Retinal pigment epithelial cell (primary cell): Measurements from ENCODE around the gene SLC35D1.

Experiments
- DNase-seq: peaks from one replicate; pipeline ENCODE4 v3.0.0-alpha.2; 2010; ENCODE audit warnings: low read depth
- H3K4me3 ChIP-seq: 2 replicates; pipeline ENCODE4 v1.5.1; 2011; ENCODE audit warnings: mild to moderate bottlenecking, low read length, control low read depth, moderate library complexity
- TF ChIP-seq, protein P1 (sequence below): conservative IDR thresholded peaks from 2 replicates; pipeline ENCODE4 v1.5.1; 2011; ENCODE audit warnings: low read depth, low read length, control low read depth, inconsistent platforms

The SLC35D1 gene

DNA sequence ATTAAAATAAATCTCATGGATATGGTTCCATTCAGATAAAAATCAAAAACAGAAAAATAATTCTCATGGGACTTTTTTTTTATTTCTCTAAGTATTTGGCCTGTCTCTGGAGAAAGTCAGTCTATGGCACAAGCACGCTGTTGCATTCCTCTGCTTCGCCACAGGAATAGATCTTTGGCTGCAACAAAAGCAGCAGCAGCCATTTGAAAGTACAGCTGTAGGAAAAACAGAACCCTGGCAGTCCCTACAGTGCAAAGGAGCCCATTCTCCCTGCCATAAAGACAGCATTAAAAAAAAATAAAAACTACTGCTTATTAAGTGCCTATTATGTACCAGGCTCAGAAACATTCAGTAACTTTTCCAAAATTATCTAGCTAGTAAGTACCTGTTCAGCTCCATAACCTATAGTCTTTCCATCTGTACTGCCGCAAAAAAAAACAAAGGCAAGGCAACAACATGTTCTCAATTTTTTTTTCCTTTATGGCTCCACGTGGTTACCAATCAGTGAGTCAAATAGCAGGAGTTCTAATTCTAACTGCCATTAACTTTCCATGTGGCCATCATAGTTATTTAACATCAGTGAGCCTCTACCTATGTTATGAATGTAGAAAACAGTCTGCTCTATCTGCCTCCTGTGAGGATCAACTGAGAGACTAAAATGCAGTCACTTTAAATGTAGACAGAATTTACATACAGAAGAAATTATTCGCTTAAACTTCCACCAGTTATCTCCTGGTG lies 22.7 kb downstream of the SLC35D1 start:
- no peak for DNase-seq
- TF ChIP-seq, protein P1, sequence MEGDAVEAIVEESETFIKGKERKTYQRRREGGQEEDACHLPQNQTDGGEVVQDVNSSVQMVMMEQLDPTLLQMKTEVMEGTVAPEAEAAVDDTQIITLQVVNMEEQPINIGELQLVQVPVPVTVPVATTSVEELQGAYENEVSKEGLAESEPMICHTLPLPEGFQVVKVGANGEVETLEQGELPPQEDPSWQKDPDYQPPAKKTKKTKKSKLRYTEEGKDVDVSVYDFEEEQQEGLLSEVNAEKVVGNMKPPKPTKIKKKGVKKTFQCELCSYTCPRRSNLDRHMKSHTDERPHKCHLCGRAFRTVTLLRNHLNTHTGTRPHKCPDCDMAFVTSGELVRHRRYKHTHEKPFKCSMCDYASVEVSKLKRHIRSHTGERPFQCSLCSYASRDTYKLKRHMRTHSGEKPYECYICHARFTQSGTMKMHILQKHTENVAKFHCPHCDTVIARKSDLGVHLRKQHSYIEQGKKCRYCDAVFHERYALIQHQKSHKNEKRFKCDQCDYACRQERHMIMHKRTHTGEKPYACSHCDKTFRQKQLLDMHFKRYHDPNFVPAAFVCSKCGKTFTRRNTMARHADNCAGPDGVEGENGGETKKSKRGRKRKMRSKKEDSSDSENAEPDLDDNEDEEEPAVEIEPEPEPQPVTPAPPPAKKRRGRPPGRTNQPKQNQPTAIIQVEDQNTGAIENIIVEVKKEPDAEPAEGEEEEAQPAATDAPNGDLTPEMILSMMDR = no peak
- no peak overlapping the region for H3K4me3 ChIP-seq

DNA sequence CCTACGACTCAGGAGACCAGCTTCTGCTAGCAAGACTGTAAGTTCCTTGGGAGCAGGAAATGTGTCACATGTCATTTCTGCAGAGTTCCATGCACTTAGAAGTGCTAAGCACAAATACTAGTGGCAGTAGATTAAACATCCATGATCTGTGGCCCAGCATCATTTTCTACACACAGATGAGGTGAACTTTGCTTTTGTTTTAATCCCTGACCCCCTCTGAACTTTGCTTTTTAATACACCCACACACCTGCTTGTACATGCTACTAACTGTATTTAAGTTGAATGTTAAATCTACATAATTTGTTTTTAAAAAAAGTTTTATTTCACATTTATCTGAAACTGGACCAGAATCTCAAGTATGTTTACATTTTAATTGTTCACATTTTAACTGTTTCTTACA lies 24.5 kb downstream of the SLC35D1 start:
- TF ChIP-seq, protein P1 = no peak
- H3K4me3 ChIP-seq = no peak overlapping the region
- no peak for DNase-seq

DNA sequence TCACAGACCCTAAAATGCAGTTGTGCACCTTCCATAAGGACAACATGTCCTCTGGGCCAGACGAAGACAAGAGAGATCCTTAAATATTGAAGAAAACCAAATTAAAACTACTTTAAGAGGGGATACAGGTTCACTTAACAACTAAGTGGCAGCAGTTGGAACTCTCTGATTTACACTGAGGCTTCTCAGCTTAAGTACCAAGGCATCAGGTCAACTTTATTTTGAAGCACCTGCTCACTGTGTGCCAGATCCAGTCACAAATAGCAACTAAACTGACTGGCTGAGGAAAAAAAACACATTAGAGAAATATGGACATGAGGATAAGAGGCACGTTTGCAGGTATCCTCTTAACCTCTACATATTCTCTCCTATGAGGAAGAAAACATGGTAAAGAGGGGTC lies 33.2 kb downstream of the SLC35D1 start:
- no peak overlapping the region for H3K4me3 ChIP-seq
- TF ChIP-seq, protein P1 = no peak
- DNase-seq = no peak

DNA sequence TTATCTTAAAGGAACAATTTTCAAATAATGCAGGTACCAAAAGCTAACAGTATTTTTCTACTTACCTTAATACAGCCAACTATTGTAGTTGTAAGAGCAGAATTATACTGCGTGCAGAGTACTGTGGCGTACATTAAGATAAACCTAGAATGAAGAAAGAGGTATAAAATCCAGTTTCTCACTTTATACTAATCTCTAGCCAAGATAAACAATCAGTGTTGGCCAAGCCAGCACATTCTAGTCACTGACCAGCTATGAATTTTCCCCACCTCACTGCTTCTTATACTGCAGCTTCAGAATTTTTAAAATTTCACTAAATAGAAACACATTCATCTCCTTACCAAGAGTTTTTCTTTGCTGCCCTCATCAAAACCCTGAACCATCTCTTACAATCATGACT lies 33.6 kb downstream of the SLC35D1 start:
- H3K4me3 ChIP-seq = no peak overlapping the region
- no peak for DNase-seq
- TF ChIP-seq, protein P1 = no peak

DNA sequence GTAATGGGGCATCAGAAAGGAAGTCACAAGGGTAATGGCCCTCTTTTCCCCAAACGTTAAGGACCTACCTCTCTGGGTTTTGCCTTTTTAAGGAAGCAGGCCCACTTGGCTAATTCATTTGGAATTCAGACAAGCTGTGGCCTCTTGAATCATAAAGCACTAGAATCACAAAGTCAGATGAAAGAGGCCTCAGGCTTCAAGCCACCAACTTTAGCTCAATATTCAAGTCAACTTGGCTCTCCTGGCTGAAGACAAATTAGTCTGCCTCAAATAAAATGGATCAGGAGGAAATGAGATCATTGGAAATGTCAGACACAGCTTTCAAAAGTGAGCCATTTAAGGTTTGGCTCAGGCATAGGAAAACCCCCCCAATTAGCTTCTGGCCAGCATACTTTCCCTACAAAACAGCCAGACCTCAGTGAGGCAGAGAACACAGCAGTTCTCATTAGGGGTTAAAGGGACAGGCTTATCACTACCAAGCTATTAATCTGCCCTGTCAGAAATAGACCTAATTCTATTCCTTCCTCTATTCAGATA lies 34.3 kb downstream of the SLC35D1 start:
- TF ChIP-seq, protein P1 = no peak
- DNase-seq = peak; percentile 43
- no peak overlapping the region for H3K4me3 ChIP-seq

DNA sequence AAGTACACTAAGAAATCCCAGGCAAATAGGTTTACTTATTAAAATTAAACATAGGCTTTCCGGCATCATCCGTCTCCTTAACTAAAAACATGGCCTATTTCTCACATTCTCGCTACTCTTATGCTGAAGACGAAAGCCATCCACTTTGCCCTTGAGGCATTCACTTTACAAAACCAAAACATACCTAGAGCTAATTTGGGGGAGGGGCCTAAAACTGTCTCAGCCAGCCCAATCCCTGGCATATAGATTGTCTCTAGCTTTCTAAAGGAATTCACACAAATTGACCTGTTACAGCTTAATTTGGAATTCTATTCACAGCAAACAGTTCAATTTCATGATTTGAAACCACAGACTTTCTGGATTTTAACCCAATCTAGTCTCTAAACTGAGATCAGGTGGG lies 34.8 kb downstream of the SLC35D1 start:
- DNase-seq = no peak
- H3K4me3 ChIP-seq = no peak overlapping the region
- TF ChIP-seq, protein P1 = no peak

DNA sequence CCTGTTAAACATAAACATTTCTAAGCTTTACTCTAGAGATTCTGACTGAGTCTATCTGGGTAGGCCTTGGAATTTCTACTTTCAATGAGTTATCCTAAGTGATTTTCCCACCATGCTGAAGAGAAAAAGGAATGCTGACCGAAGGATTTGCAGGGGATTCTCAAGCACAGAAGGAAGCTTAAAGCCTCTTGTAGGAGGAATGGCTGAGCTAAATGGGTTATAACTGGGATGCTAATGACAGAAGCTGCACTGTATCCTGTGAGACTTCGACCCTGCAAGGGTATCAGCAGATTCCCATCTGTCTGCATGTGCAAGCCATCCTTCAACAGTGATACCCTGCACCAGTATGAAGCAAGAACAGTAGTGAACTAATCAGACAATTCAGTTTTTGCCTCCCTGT lies 35.4 kb downstream of the SLC35D1 start:
- no peak overlapping the region for H3K4me3 ChIP-seq
- TF ChIP-seq, protein P1 = no peak

More for the DNA sequence above, 35.4 kb downstream of the SLC35D1 start:
- no peak for DNase-seq
